Measurements from ENCODE around the gene IQSEC3. TPM values are rescaled to one million over a fixed set of nuclear protein-coding genes. Genes with fewer than 3 reads are reported as not detected.
A peak's percentile ranks its signal among the peaks of the same experiment; 100 is the strongest.
"Not testable (repeated sequence)": the region's sequence is repeated elsewhere in the genome, so short reads cannot be mapped to it uniquely, and the experiment has no call there.

Gene IQSEC3
- total RNA-seq, 1 donor from 2014 or later, result 8.8 TPM

DNA sequence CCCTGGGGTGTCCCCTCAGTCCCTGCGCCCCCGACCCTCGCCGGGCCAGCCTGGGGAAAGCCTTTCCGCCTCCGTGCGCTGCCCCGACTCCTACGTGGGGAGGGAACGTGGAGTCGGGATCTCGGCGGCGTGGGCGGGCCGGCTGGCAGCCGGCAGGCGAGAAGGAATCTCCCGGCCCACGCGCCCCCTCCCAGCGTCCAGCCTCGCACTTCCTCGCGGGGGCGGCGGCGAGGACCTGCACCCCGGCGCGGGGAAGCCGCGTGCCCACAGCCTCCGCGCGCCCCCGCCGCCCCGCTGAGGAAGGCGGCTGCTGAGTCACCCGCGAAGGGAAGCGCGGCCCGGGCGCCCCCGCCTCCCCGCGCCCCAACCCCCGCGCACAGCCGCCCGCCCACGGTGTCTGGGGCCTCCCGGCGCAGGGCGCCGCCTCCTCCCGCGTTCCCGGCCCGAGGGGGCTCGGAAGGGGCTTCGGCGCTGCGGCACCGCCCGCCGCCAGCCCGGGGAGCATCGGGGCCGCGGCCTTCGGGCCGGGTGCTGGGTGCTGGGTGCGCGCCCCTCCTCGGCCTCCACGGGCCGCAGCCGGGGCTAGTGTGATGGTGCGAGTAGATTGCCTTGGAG, 11.3 kb downstream of the IQSEC3 start:
- not testable (repeated sequence) for H3K9me3 Mint-ChIP-seq, H3K36me3 Mint-ChIP-seq, H3K4me3 Mint-ChIP-seq, H3K27ac Mint-ChIP-seq
- peak in 1 of 2 experiments; percentile 38 for DNase-seq (ENCODE audit: low spot score in 2 of 2, unreplicated experiment in 2 of 2)
- peaks cover 16% of the 10 kb centered on the region for H3K4me1 Mint-ChIP-seq
- peaks cover 85% of the 10 kb centered on the region for H3K27me3 Mint-ChIP-seq (ENCODE audit: low read depth)

DNA sequence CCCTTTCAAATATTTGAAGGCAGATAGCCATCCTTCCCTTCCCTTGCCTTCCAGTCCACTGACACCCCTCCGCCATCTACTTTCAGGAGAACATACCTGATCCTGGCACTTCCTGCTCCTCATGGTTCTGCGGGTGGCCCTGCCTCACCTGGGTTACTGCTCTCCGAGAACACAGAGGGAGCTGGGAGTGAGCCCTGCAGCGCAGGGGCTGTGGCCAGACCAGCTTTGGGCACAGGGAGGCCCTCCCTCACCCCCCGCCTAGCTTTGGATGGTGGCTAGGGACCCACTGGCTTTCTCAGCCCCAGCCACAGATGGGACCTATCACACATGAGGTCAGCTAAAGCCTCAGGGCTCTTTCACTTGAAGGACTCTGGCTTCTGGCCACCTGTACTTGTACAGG, 12.4 kb downstream of the IQSEC3 start:
- H3K27me3 Mint-ChIP-seq (ENCODE audit: low read depth), result peaks cover 86% of the 10 kb centered on the region
- no peak overlapping the region for H3K4me3 Mint-ChIP-seq
- no peak overlapping the region for H3K27ac Mint-ChIP-seq
- H3K36me3 Mint-ChIP-seq, result no peaks in the 10 kb centered on the region
- TF ChIP-seq, protein P1, sequence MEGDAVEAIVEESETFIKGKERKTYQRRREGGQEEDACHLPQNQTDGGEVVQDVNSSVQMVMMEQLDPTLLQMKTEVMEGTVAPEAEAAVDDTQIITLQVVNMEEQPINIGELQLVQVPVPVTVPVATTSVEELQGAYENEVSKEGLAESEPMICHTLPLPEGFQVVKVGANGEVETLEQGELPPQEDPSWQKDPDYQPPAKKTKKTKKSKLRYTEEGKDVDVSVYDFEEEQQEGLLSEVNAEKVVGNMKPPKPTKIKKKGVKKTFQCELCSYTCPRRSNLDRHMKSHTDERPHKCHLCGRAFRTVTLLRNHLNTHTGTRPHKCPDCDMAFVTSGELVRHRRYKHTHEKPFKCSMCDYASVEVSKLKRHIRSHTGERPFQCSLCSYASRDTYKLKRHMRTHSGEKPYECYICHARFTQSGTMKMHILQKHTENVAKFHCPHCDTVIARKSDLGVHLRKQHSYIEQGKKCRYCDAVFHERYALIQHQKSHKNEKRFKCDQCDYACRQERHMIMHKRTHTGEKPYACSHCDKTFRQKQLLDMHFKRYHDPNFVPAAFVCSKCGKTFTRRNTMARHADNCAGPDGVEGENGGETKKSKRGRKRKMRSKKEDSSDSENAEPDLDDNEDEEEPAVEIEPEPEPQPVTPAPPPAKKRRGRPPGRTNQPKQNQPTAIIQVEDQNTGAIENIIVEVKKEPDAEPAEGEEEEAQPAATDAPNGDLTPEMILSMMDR (IDR thresholded peaks at IDR 0.05; ENCODE audit: unreplicated experiment), result no peak
- H3K9me3 Mint-ChIP-seq, result no peaks in the 10 kb centered on the region
- peaks cover 16% of the 10 kb centered on the region for H3K4me1 Mint-ChIP-seq
- DNase-seq (ENCODE audit: low spot score in 2 of 2, unreplicated experiment in 2 of 2), result peak in 1 of 2 experiments; percentile 35

DNA sequence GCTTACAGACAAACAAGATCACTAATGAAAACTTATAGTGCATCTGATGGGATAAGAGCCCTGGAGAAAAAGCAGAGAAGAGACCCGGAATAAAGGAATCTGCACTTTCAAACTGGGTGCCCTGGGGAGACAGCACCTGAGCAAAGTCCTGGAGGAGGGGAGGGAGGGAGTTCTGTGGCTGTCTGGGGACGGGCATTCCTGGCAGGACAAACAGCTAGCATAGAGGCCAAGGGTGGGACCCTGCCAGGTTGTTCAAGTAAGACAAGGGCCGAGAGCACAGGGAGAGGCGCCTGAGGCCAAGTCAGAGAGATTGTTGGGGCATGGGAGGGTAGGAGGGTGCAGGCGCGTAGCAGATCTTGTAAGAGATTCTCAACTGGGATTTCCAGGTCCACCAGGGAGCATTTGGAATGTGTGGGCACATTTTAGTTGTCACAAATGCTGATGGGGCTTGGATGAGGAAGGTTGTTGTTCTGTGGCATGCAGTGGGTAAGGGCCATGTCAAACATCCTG, 14.2 kb downstream of the IQSEC3 start:
- Mint-ChIP-seq H3K27me3 (ENCODE audit: low read depth) (peaks cover 82% of the 10 kb centered on the region), H3K27ac (no peak overlapping the region), H3K4me3 (no peak overlapping the region), H3K4me1 (peaks cover 16% of the 10 kb centered on the region), H3K9me3 (no peaks in the 10 kb centered on the region), H3K36me3 (no peaks in the 10 kb centered on the region)
- peak in 1 of 2 experiments; percentile 26 for DNase-seq (ENCODE audit: low spot score in 2 of 2, unreplicated experiment in 2 of 2)
- TF ChIP-seq, protein P1 (IDR thresholded peaks at IDR 0.05; ENCODE audit: unreplicated experiment), result no peak

DNA sequence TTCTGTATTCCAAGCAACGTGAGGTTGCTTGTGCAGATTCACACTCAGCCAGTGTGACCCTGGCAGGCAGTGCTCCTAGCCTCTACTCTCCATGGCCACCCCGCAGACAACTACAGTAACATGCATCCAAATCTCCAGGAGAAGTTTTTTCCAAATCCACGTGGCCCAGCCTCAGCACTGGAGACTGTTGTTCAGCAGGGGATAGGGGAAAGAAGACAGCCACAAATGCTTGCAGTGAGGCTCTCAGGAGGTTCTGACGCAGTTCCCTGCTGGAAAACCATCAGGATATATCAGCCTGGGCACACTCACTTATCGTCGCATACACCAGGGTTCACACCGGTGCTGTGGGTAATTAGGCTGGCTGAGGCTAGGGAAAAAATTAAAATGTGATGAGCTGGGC, 16.2 kb downstream of the IQSEC3 start:
- H3K27ac Mint-ChIP-seq, result no peak overlapping the region
- peaks cover 74% of the 10 kb centered on the region for H3K27me3 Mint-ChIP-seq (ENCODE audit: low read depth)
- no peak for DNase-seq (ENCODE audit: low spot score in 2 of 2, unreplicated experiment in 2 of 2)
- TF ChIP-seq, protein P1 (IDR thresholded peaks at IDR 0.05; ENCODE audit: unreplicated experiment), result no peak
- no peaks in the 10 kb centered on the region for H3K36me3 Mint-ChIP-seq
- H3K9me3 Mint-ChIP-seq, result no peaks in the 10 kb centered on the region
- no peak overlapping the region for H3K4me3 Mint-ChIP-seq
- peaks cover 26% of the 10 kb centered on the region for H3K4me1 Mint-ChIP-seq

DNA sequence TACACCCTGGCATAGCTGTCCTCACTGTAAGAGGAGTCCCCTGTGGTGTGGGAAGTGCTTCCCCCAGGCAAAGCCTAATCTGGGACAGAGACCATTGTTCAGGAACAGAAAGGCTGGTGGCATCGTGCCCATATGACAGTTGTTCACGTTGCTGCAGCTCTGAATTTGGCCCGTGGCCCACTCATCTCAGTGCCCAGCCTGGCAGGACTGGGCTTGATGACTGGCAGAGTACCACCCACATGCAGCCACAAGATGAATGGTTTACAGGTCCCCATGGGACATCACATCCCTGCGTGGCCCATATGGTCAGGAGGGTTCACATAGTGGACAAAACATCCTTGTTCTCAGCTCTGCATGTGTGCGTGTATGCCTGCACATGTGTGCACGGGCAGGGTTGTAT, 17.5 kb downstream of the IQSEC3 start:
- DNase-seq (ENCODE audit: low spot score in 2 of 2, unreplicated experiment in 2 of 2), result no peak
- H3K4me1 Mint-ChIP-seq, result peaks cover 26% of the 10 kb centered on the region
- no peak overlapping the region for H3K4me3 Mint-ChIP-seq
- no peaks in the 10 kb centered on the region for H3K9me3 Mint-ChIP-seq
- TF ChIP-seq, protein P1 (IDR thresholded peaks at IDR 0.05; ENCODE audit: unreplicated experiment), result no peak
- H3K27ac Mint-ChIP-seq, result no peak overlapping the region
- no peaks in the 10 kb centered on the region for H3K36me3 Mint-ChIP-seq
- H3K27me3 Mint-ChIP-seq (ENCODE audit: low read depth), result peaks cover 69% of the 10 kb centered on the region

DNA sequence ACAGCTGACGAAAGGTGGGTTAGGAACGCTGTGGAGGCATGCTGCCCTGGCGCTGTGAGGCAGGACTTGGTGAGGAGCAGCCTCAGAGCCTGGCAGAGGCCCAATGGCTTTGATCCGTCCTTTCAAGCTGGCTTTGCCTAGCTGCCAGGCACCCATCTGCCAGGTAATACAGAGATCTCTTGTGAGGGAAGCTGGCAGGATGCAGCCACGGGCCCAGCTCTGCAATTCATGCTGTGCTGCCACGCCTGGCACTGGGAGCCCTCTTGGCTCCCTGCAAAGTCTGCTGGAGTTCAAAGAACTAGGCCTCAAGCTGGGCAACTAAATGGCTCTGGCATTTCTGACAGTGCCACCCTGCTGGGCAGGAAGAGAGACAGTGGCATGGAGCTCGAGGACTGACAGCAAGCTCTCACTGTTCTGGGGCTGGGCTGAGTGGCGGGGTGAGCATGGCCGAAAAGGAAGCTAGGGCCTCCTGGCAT, 18.7 kb downstream of the IQSEC3 start:
- TF ChIP-seq, protein P1 (IDR thresholded peaks at IDR 0.05; ENCODE audit: unreplicated experiment), result no peak
- Mint-ChIP-seq H3K36me3 (no peaks in the 10 kb centered on the region), H3K4me1 (peaks cover 17% of the 10 kb centered on the region), H3K27ac (no peak overlapping the region), H3K4me3 (no peak overlapping the region), H3K27me3 (ENCODE audit: low read depth) (peaks cover 57% of the 10 kb centered on the region), H3K9me3 (peaks cover 8% of the 10 kb centered on the region)
- DNase-seq (ENCODE audit: low spot score in 2 of 2, unreplicated experiment in 2 of 2), result no peak
